AG08396 (cell line): ENCODE results near the gene PHKB.
A peak's percentile ranks its signal among the peaks of the same experiment; 100 is the strongest.
"Not testable (repeated sequence)": the region's sequence is repeated elsewhere in the genome, so short reads cannot be mapped to it uniquely, and the experiment has no call there.

Experiments used
- DNase-seq: peaks from one replicate; pipeline ENCODE4 v3.0.0; 2012; ENCODE audit warnings: low spot score, mixed read lengths

PHKB gene

GRCh38 chr16:47626246-47626645, 165.1 kb downstream of the PHKB start:
- DNase-seq: no peak

DNA sequence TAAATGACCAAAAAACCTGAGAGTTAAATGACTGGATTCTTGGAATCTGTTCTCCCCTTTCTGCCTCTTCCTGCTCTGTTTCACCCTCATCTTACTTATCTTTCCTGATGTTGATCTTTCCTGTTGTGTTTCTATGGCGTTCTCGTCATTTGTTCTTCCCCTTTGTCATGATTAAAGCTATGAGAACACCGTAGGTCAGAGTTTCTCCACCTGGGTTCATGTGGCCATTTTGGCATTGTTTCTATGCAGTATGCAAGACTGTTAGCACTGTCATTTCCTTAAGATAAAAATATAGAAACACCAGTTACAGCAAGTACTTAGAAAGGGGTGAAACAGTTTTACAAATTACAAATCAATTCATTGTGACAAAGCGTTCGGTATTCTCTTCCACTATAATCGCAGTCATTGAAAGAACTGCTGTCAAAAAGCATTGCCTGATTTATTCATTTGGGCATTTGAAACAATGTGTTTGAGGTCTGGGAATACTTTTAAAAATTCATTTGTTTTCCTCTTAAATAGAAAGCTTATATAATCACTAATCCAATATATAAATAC, 166.0 kb downstream of the PHKB start:
- no peak for DNase-seq

- no peak for DNase-seq
Measured at GRCh38 chr16:47627721-47628120, 166.6 kb downstream of the PHKB start.

DNA sequence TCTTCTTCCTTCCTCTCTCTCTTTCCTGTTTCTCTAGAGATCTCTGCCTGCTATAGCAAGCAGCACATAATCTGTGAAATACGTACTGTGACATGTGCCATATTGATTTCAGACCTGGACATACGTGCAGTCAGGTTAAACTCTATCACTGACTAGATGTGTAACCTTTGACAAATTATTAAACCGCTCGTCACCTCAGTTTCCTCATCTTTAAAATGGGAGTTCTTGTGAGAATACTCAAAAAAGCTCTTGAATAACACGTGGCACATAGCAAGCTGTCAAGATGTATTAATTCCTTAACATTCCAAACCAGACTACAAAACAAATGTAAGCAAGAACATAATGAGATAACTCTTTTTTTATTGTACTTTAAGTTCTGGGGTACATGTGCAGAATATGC, 170.0 kb downstream of the PHKB start:
- DNase-seq: no peak

DNA sequence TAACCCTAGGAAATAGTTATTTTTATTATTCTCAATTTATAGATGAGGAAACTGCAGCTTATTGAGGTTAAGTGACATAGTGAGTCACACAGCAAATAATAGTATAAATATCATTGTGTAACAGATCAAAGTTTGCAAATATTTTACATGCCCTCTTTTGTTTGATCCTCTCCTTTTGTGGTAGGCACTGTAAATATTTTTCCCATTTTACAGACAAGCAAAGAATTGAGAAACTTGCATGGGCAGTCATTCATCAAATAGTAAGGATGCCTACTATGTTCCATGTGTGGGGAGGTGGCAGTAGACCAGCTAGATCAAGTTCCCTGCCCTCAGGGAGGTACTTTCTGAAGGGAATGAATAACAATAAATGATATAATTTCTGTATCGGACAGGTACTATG, 173.0 kb downstream of the PHKB start:
- no peak for DNase-seq

DNA sequence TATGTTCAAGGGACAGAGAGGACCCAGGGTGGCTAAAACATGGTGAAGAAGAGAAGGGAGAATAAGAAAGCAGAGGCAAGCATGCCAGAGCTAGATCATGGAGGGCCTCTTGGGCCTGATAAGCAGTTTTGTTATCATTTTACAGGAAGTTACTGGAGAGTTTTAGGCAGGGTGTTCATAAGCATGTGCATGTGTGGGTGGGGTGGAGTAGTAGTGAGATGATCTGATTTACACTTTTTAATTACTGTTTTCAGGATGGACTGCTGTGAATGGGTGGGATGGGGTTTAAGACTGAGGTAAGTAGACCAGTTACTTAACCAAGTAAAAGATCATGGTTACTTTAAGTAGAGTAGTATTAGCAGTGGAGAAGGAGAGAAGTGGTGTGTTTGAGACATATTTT, 173.6 kb downstream of the PHKB start:
- no peak for DNase-seq

DNA sequence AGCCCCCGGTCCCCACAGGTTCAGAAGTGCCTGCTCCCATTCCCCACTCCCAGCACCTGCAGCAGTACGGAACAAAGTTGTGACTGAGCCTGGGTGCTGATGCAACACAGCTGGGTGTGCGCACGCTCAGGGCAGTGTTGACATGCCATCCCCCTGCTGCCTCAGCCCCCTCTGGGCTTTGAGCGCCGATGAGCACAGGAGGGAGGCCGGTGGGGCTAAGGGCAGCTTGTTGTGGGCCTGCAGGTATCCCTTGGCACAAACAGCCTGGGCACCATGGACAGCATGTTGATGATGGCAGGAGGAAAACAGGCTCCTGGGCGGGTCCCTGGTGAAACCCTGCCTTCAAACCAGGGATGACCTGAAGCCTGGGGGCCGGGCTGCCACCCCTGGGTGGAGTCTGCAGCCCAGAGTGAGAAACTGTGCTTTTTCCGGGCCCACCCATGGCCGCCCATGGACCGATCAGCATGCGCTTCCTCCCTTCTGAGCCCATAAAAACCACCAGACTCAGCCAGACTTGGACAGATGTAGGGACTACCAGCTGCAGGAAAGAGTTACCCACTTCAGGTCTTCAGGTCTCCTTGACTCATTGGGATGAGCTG, 175.5 kb downstream of the PHKB start:
- DNase-seq: no peak

DNA sequence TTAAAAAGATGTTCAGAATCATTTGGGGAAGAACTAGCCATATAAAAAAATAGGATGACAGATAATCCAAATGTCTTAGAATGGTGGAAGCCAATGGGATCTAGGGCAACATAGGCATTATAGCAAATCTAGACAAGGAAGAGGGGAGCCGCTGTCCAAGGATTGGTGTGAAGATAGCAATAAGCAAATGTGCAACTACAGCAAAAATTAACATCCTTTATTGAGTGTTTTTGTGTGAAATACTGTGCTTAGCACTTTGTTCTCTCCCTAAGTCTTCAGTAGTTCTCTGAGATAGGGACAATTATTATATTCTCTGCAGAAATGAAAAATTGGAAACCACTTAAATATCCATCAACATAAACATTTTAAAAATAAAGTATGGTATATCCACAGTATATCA, 177.0 kb downstream of the PHKB start:
- no peak for DNase-seq

DNA sequence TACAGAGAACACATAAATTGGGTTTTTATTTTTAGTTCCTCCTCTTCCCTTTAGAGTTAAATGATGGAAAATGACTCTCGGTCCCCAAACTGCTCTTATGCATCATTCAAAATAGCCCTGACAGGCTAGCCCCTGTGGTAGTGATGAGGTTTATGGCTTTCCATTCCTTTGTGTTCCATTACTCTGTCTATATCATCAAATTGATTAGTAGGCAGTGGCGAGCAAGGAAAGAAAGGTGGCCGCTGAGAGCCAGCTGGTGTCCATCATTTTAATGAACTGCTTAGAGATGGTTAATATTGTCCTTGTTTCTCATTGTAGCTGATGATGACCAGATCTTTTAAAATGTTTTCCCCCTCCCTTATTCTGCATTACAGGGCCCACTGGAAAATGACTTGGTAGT, 179.5 kb downstream of the PHKB start:
- no peak for DNase-seq

GRCh38 chr16:47643323-47644000, 182.3 kb downstream of the PHKB start:
- DNase-seq: no peak

DNA sequence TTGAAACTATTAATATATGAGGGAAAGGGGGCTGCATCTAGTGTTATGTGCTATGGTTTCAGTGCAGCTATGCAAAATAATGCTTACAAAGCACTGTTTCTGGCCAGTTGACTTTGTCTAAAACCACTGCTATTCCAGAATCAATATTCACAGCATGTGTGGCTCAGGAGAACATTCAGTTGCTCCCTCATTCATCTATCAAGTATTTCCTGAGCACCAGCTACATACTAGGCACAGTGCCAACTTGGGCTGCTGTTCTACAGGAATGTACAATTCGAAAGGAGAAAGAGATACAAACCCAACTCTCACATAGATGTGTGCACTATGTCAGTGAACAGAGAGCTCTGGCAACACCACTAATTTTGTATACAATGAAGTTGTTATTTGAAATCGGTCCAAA, 183.0 kb downstream of the PHKB start:
- DNase-seq: peak; percentile 51

DNA sequence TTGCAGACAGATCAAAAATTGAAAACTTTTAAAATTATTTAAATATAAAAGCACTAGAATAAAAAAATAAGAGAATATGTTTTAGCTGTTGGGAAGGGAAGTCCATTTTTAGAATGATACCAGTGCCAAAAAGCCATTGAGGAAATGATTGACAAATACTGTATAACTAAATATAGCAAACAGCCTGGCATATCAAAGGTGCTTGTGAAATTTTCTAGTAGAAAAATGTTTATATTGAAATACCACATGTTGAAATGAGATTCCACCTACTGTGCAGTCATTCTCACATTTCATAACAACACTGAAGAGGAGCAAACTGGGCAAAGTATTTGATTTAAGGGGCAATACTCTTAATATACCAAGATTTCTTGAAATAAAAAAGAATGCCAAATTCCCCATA, 183.5 kb downstream of the PHKB start:
- DNase-seq: no peak

- no peak for DNase-seq
Measured at GRCh38 chr16:47646914-47647313, 185.8 kb downstream of the PHKB start.

GRCh38 chr16:47657032-47657431, 195.9 kb downstream of the PHKB start:
- no peak for DNase-seq

DNA sequence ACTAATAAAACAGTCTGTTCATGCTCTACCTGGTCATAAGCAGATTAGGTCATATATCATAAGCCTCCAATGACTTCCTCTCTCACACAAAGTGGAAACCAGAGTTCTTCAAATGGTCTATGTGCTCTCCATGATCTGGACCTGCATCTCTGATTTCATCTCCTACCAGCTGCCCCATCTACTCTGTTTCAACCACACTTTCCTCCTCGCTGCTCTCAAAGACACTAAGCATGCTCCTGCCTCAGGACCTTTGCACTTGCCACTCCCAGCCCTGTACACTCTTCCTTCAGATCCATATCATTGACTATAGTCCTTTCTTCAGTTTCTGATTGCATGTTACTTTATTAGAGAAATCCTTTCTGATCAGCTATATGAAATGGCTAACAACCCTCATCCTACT, 196.8 kb downstream of the PHKB start:
- DNase-seq: no peak

GRCh38 chr16:47660540-47660939, 199.4 kb downstream of the PHKB start:
- no peak for DNase-seq

- DNase-seq: no peak
Measured at GRCh38 chr16:47664653-47665325, 203.7 kb downstream of the PHKB start.

- no peak for DNase-seq
Measured at GRCh38 chr16:47666434-47666833, 205.3 kb downstream of the PHKB start.

GRCh38 chr16:47667956-47668355, 206.8 kb downstream of the PHKB start:
- DNase-seq: no peak

DNA sequence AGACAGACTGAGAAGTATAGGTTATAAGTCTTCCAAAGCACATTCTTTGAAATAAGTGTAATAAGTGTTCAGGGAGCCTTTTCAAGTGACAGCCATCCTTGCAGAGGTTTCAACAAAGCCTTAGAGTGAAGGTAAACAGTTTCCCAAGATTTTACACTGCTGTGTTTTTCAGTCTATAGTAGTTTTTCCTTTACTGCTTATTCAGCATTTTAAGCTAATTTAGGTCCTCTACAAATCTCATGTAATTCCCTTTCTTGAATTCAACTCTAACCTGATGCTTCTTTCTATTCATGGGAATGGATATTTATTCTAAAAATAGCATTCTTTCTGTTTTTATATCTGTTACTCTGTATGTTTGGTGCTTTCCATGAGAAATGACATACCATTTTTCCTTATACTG, 211.3 kb downstream of the PHKB start:
- DNase-seq: no peak

DNA sequence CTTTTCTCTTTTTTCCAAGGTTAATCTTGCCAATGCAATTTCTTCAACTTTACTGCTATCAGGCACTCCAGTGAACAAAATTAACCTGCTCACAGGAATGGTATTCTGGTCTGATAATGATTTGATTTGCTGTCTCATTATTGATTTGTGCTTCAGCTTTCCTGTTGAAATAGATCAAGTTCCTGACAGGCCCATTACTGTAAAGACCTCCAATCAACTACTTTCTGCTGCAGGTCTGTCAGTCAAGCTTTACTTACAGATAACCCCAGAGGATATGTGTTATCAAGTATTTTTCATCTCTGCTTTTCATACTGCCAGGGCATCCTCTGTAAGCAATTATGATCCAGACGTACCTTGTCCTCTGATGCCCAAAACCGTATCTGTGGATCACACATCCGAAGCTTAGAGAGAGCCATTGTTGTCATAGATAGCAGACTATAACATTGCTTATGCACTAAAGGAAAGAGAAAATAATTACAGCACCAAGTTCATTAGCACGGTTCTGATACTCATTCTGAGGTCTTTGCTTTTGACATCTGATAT, 215.6 kb downstream of the PHKB start:
- no peak for DNase-seq

DNA sequence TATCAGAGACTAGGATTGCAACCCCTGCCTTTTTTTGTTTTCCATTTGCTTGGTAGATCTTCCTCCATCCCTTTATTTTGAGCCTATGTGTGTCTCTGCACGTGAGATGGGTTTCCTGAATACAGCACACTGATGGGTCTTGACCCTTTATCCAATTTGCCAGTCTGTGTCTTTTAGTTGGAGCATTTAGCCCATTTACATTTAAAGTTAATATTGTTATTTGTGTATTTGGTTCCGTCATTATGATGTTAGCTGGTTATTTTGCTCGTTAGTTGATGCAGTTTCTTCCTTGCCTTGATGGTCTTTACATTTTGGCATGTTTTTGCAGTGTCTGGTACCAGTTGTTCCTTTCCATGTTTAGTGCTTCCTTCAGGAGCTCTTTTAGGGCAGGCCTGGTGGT, 220.4 kb downstream of the PHKB start:
- DNase-seq: not testable (repeated sequence)

GRCh38 chr16:47687694-47688093, 226.6 kb downstream of the PHKB start:
- no peak for DNase-seq
